Measurements from ENCODE around the gene MAP3K15.
"Not testable (repeated sequence)": the region's sequence is repeated elsewhere in the genome, so short reads cannot be mapped to it uniquely, and the experiment has no call there.

MAP3K15 gene

GRCh38 chrX:19539665-19540064 is 24.4 kb upstream of the MAP3K15 start:
- no peak for DNase-seq (ENCODE audit: low spot score)

GRCh38 chrX:19535476-19535875 is 20.2 kb upstream of the MAP3K15 start:
- DNase-seq (ENCODE audit: low spot score): peak; percentile 24

GRCh38 chrX:19532709-19533108 is 17.4 kb upstream of the MAP3K15 start:
- DNase-seq (ENCODE audit: low spot score): no peak

GRCh38 chrX:19517965-19518364 is 2.7 kb upstream of the MAP3K15 start:
- no peak for DNase-seq (ENCODE audit: low spot score)

- DNase-seq (ENCODE audit: low spot score): no peak
These were observed 352 bp upstream of the MAP3K15 start for GRCh38 chrX:19515615-19516105.

- DNase-seq (ENCODE audit: low spot score): no peak
These were observed 1.9 kb downstream of the MAP3K15 start for GRCh38 chrX:19513383-19513782.

GRCh38 chrX:19512961-19513360 is 2.3 kb downstream of the MAP3K15 start:
- DNase-seq (ENCODE audit: low spot score): no peak

- no peak for DNase-seq (ENCODE audit: low spot score)
These were observed 2.9 kb downstream of the MAP3K15 start for GRCh38 chrX:19512359-19512758.

- not testable (repeated sequence) for DNase-seq (ENCODE audit: low spot score)
These were observed 3.5 kb downstream of the MAP3K15 start for GRCh38 chrX:19511796-19512195.

- DNase-seq (ENCODE audit: low spot score): no peak
These were observed 18.6 kb downstream of the MAP3K15 start for GRCh38 chrX:19496711-19497110.

- DNase-seq (ENCODE audit: low spot score): no peak
These were observed 27.6 kb downstream of the MAP3K15 start for GRCh38 chrX:19487520-19488200.

- DNase-seq (ENCODE audit: low spot score): no peak
These were observed 35.9 kb downstream of the MAP3K15 start for GRCh38 chrX:19479458-19479857.

- not testable (repeated sequence) for DNase-seq (ENCODE audit: low spot score)
These were observed 46.9 kb downstream of the MAP3K15 start for GRCh38 chrX:19468383-19468782.

GRCh38 chrX:19462879-19463278 is 52.4 kb downstream of the MAP3K15 start:
- DNase-seq (ENCODE audit: low spot score): no peak

GRCh38 chrX:19462231-19462630 is 53.1 kb downstream of the MAP3K15 start:
- no peak for DNase-seq (ENCODE audit: low spot score)

GRCh38 chrX:19457662-19458061 is 57.6 kb downstream of the MAP3K15 start:
- no peak for DNase-seq (ENCODE audit: low spot score)

- DNase-seq (ENCODE audit: low spot score): no peak
These were observed 67.2 kb downstream of the MAP3K15 start for GRCh38 chrX:19448077-19448476.

GRCh38 chrX:19446397-19446796 is 68.9 kb downstream of the MAP3K15 start:
- no peak for DNase-seq (ENCODE audit: low spot score)

GRCh38 chrX:19445772-19446171 is 69.5 kb downstream of the MAP3K15 start:
- not testable (repeated sequence) for DNase-seq (ENCODE audit: low spot score)

- DNase-seq (ENCODE audit: low spot score): no peak
These were observed 71.3 kb downstream of the MAP3K15 start for GRCh38 chrX:19443869-19444526.

GRCh38 chrX:19440713-19441112 is 74.6 kb downstream of the MAP3K15 start:
- no peak for DNase-seq (ENCODE audit: low spot score)

GRCh38 chrX:19422661-19423060 is 92.6 kb downstream of the MAP3K15 start:
- not testable (repeated sequence) for DNase-seq (ENCODE audit: low spot score)

- DNase-seq (ENCODE audit: low spot score): no peak
These were observed 105.0 kb downstream of the MAP3K15 start for GRCh38 chrX:19410259-19410658.

- DNase-seq (ENCODE audit: low spot score): no peak
These were observed 111.6 kb downstream of the MAP3K15 start for GRCh38 chrX:19403696-19404095.

All from globus pallidus (tissue), 1 donor.